ENCODE data around the gene F2R.

The F2R gene

GRCh38 chr5:76745670-76746069 is 29.7 kb downstream of the F2R start:
- no peak overlapping the region for H3K4me3 ChIP-seq (ENCODE audit: low read depth, low read length)
- no peak overlapping the region for H2AFZ ChIP-seq (ENCODE audit: insufficient read depth, low read length, poor library complexity)
- no peak overlapping the region for H4K8ac ChIP-seq (ENCODE audit: low read depth, low read length)
- no peak overlapping the region for H3K14ac ChIP-seq (ENCODE audit: low read length)
- H3K27ac ChIP-seq (ENCODE audit: low read depth, low read length) = no peak overlapping the region
- no peak overlapping the region for H3K23ac ChIP-seq (ENCODE audit: low read length)
- DNase-seq = no peak
- H3K36me3 ChIP-seq (ENCODE audit: control insufficient read depth in 1 of 2, insufficient read depth in 2 of 2, low read length in 2 of 2) = no peaks in the 10 kb centered on the region
- H4K12ac ChIP-seq (ENCODE audit: low read depth, low read length) = no peak overlapping the region
- no peak overlapping the region for H2AK5ac ChIP-seq (ENCODE audit: low read length)
- no peaks in the 10 kb centered on the region for H3K27me3 ChIP-seq (ENCODE audit: insufficient read depth, low read length)
- no peak overlapping the region for H3K18ac ChIP-seq (ENCODE audit: low read length)
- no peaks in the 10 kb centered on the region for H3K79me2 ChIP-seq (ENCODE audit: control insufficient read depth, insufficient read depth, low read length, poor library complexity)
- no CpG with 5 or more reads among the region's 3 CpGs for WGBS (ENCODE audit: extremely low coverage, insufficient coverage, insufficient read length)
- no peaks in the 10 kb centered on the region for H3K79me1 ChIP-seq (ENCODE audit: low read length)
- H3K4ac ChIP-seq (ENCODE audit: low read depth, low read length) = no peak overlapping the region
- H2BK120ac ChIP-seq (ENCODE audit: insufficient read depth, low read length, poor library complexity) = no peak overlapping the region
- H3K4me2 ChIP-seq (ENCODE audit: low read length) = no peak overlapping the region
- H3K9me3 ChIP-seq (ENCODE audit: insufficient read depth, low read depth, low read length) = no peaks in the 10 kb centered on the region
- no peak overlapping the region for H2BK12ac ChIP-seq (ENCODE audit: low read length)
- no peaks in the 10 kb centered on the region for H3K4me1 ChIP-seq (ENCODE audit: control insufficient read depth in 1 of 2, insufficient read depth in 2 of 2, low read length in 2 of 2)
- no peak overlapping the region for H2BK5ac ChIP-seq (ENCODE audit: low read depth, low read length, poor library complexity)
- H4K91ac ChIP-seq (ENCODE audit: low read depth, low read length) = no peak overlapping the region
- no peak overlapping the region for H3K9ac ChIP-seq (ENCODE audit: low read length)

- no peak overlapping the region for H2BK120ac ChIP-seq (ENCODE audit: insufficient read depth, low read length, poor library complexity)
- H2BK12ac ChIP-seq (ENCODE audit: low read length) = no peak overlapping the region
- H4K91ac ChIP-seq (ENCODE audit: low read depth, low read length) = no peak overlapping the region
- H2BK5ac ChIP-seq (ENCODE audit: low read depth, low read length, poor library complexity) = no peak overlapping the region
- H3K4me3 ChIP-seq (ENCODE audit: low read depth, low read length) = no peak overlapping the region
- H3K18ac ChIP-seq (ENCODE audit: low read length) = no peak overlapping the region
- no peak overlapping the region for H3K4ac ChIP-seq (ENCODE audit: low read depth, low read length)
- no peaks in the 10 kb centered on the region for H3K79me2 ChIP-seq (ENCODE audit: control insufficient read depth, insufficient read depth, low read length, poor library complexity)
- H2AFZ ChIP-seq (ENCODE audit: insufficient read depth, low read length, poor library complexity) = no peak overlapping the region
- no peaks in the 10 kb centered on the region for H3K79me1 ChIP-seq (ENCODE audit: low read length)
- no peak overlapping the region for H4K8ac ChIP-seq (ENCODE audit: low read depth, low read length)
- H3K27me3 ChIP-seq (ENCODE audit: insufficient read depth, low read length) = no peaks in the 10 kb centered on the region
- no CpG with 5 or more reads among the region's 2 CpGs for WGBS (ENCODE audit: extremely low coverage, insufficient coverage, insufficient read length)
- H2AK5ac ChIP-seq (ENCODE audit: low read length) = no peak overlapping the region
- no peak overlapping the region for H4K12ac ChIP-seq (ENCODE audit: low read depth, low read length)
- no peak overlapping the region for H3K4me2 ChIP-seq (ENCODE audit: low read length)
- H3K9ac ChIP-seq (ENCODE audit: low read length) = no peak overlapping the region
- no peak overlapping the region for H3K23ac ChIP-seq (ENCODE audit: low read length)
- DNase-seq = no peak
- no peaks in the 10 kb centered on the region for H3K36me3 ChIP-seq (ENCODE audit: control insufficient read depth in 1 of 2, insufficient read depth in 2 of 2, low read length in 2 of 2)
- H3K14ac ChIP-seq (ENCODE audit: low read length) = no peak overlapping the region
- H3K4me1 ChIP-seq (ENCODE audit: control insufficient read depth in 1 of 2, insufficient read depth in 2 of 2, low read length in 2 of 2) = no peaks in the 10 kb centered on the region
- H3K27ac ChIP-seq (ENCODE audit: low read depth, low read length) = no peak overlapping the region
- no peaks in the 10 kb centered on the region for H3K9me3 ChIP-seq (ENCODE audit: insufficient read depth, low read depth, low read length)
Observed at GRCh38 chr5:76746677-76747076, 30.8 kb downstream of the F2R start.

GRCh38 chr5:76747706-76748105 is 31.8 kb downstream of the F2R start:
- no CpG with 5 or more reads among the region's 13 CpGs for WGBS (ENCODE audit: extremely low coverage, insufficient coverage, insufficient read length)
- H3K9ac ChIP-seq (ENCODE audit: low read length) = no peak overlapping the region
- H3K4me2 ChIP-seq (ENCODE audit: low read length) = no peak overlapping the region

GRCh38 chr5:76751291-76751690 is 35.4 kb downstream of the F2R start:
- Histone ChIP-seq H3K79me2 (ENCODE audit: control insufficient read depth, insufficient read depth, low read length, poor library complexity) (no peaks in the 10 kb centered on the region), H3K9ac (ENCODE audit: low read length) (no peak overlapping the region), H3K4me1 (ENCODE audit: control insufficient read depth in 1 of 2, insufficient read depth in 2 of 2, low read length in 2 of 2) (no peaks in the 10 kb centered on the region), H4K12ac (ENCODE audit: low read depth, low read length) (no peak overlapping the region), H3K27ac (ENCODE audit: low read depth, low read length) (no peak overlapping the region), H2BK120ac (ENCODE audit: insufficient read depth, low read length, poor library complexity) (no peak overlapping the region), H3K27me3 (ENCODE audit: insufficient read depth, low read length) (no peaks in the 10 kb centered on the region), H2BK5ac (ENCODE audit: low read depth, low read length, poor library complexity) (no peak overlapping the region), H3K4ac (ENCODE audit: low read depth, low read length) (no peak overlapping the region), H3K9me3 (ENCODE audit: insufficient read depth, low read depth, low read length) (no peaks in the 10 kb centered on the region), H3K4me3 (ENCODE audit: low read depth, low read length) (no peak overlapping the region), H3K79me1 (ENCODE audit: low read length) (no peaks in the 10 kb centered on the region), H2AK5ac (ENCODE audit: low read length) (no peak overlapping the region), H3K36me3 (ENCODE audit: control insufficient read depth in 1 of 2, insufficient read depth in 2 of 2, low read length in 2 of 2) (no peaks in the 10 kb centered on the region), H3K14ac (ENCODE audit: low read length) (no peak overlapping the region), H3K18ac (ENCODE audit: low read length) (no peak overlapping the region), H2BK12ac (ENCODE audit: low read length) (no peak overlapping the region), H3K23ac (ENCODE audit: low read length) (no peak overlapping the region), H2AFZ (ENCODE audit: insufficient read depth, low read length, poor library complexity) (no peak overlapping the region), H3K4me2 (ENCODE audit: low read length) (no peak overlapping the region), H4K91ac (ENCODE audit: low read depth, low read length) (no peak overlapping the region), H4K8ac (ENCODE audit: low read depth, low read length) (no peak overlapping the region)
- DNase-seq = no peak
- WGBS (ENCODE audit: extremely low coverage, insufficient coverage, insufficient read length) = no CpG with 5 or more reads among the region's 5 CpGs

More at GRCh38 chr5:76747706-76748105, 31.8 kb downstream of the F2R start:
- Histone ChIP-seq H3K27ac (ENCODE audit: low read depth, low read length) (no peak overlapping the region), H3K9me3 (ENCODE audit: insufficient read depth, low read depth, low read length) (no peaks in the 10 kb centered on the region), H3K36me3 (ENCODE audit: control insufficient read depth in 1 of 2, insufficient read depth in 2 of 2, low read length in 2 of 2) (no peaks in the 10 kb centered on the region), H4K8ac (ENCODE audit: low read depth, low read length) (no peak overlapping the region), H2BK5ac (ENCODE audit: low read depth, low read length, poor library complexity) (no peak overlapping the region), H4K91ac (ENCODE audit: low read depth, low read length) (no peak overlapping the region), H2BK12ac (ENCODE audit: low read length) (no peak overlapping the region), H3K4ac (ENCODE audit: low read depth, low read length) (no peak overlapping the region), H2BK120ac (ENCODE audit: insufficient read depth, low read length, poor library complexity) (no peak overlapping the region), H3K79me1 (ENCODE audit: low read length) (no peaks in the 10 kb centered on the region), H3K27me3 (ENCODE audit: insufficient read depth, low read length) (no peaks in the 10 kb centered on the region), H2AFZ (ENCODE audit: insufficient read depth, low read length, poor library complexity) (no peak overlapping the region), H3K14ac (ENCODE audit: low read length) (no peak overlapping the region), H4K12ac (ENCODE audit: low read depth, low read length) (no peak overlapping the region), H3K79me2 (ENCODE audit: control insufficient read depth, insufficient read depth, low read length, poor library complexity) (no peaks in the 10 kb centered on the region), H3K23ac (ENCODE audit: low read length) (no peak overlapping the region), H3K18ac (ENCODE audit: low read length) (no peak overlapping the region), H3K4me1 (ENCODE audit: control insufficient read depth in 1 of 2, insufficient read depth in 2 of 2, low read length in 2 of 2) (no peaks in the 10 kb centered on the region), H3K4me3 (ENCODE audit: low read depth, low read length) (no peak overlapping the region), H2AK5ac (ENCODE audit: low read length) (no peak overlapping the region)
- DNase-seq = no peak

All from trophoblast cell (in vitro differentiated cells and primary cell).